Measurements from ENCODE around the gene TIMP4. TPM values are rescaled to one million over a fixed set of nuclear protein-coding genes. Genes with fewer than 3 reads are reported as not detected.
A peak's percentile ranks its signal among the peaks of the same experiment; 100 is the strongest.

The TIMP4 gene
- total RNA-seq (not detected), total RNA-seq (0 to 0.28 (median 0) reads per million in 29 experiments)
- total RNA-seq (2013), result not detected

DNA sequence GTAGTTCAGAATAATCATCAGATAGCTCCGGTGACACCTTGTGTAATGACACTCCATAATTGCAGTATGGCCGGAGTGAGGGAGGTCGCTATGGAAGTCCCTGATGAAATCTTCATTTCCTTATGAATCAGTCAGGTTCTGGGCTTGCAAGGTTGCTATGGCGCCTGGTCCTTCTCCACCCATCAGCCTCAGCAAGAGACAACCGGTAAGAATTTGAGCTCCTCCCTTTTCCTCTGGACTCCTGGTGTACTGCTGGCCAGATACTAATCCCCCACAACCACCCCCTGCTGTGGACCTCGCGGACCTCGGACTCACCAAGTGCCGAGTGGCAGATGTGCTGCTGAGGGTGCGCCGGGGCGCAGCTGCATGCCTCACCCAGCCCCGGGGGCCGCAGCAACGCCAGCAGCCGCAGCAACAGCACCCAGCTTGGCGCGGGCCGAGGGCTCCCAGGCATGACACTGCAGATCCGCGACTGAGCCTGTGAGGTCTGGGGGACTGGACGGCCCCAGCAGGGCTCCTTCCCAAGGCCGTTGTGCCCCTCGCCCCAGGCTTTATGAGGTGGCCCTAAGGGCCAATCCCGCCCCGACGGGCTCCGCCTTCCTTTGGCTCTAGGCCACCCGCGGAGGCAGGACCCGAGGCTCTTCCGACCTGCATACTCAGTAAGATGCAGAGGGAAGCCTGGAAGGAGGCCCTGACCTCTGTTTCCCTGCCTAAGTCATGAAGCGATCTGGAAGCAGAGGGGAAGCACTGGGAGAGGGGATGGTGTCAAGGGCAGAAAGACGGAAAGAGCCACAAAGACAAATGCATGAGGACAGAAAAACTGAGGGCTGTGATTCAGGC, at the start of gene TIMP4:
Gene TIMP4 (minus strand): TSS at position 526 of the 840 bp plus-strand sequence. CDS start 72 bp downstream, at position 454.
- peak within 1 kb of the TSS in 1 of 2 donors; percentile 67 for H3K4me3 ChIP-seq (ENCODE audit: control insufficient read depth in 1 of 2, extremely low read depth in 1 of 2, low read length in 1 of 2)
- Mint-ChIP-seq H3K4me3 (peak within 1 kb of the TSS in 1 of 3 donors; percentile 29), H3K36me3 (no peaks in the 10 kb centered on the region), H3K9me3 (no peaks in the 10 kb centered on the region), H3K27ac (no peak within 1 kb of the TSS), H3K4me1 (peaks cover 0 to 2% (median 0%) of the 10 kb centered on the region in 3 donors), H3K27me3 (peaks cover 7 to 23% of the 10 kb centered on the region in 2 donors)
- H3K4me1 ChIP-seq (ENCODE audit: control insufficient read depth in 1 of 2, extremely low read depth in 1 of 2, insufficient read depth in 2 of 2, low read length in 2 of 2), result peaks cover 2 to 6% of the 10 kb centered on the region in 2 experiments
- H3K36me3 ChIP-seq (ENCODE audit: control insufficient read depth in 2 of 2, extremely low read depth in 1 of 2, insufficient read depth in 1 of 2, low read length in 1 of 2), result no peaks in the 10 kb centered on the region
- H3K27ac ChIP-seq (ENCODE audit: low read length), result no peak within 1 kb of the TSS
- ATAC-seq (replicated peaks in 1 of 4), result no peak
- WGBS (ENCODE audit: insufficient coverage), result 43% methylated on average over 34 of the region's 34 CpGs
- H3K27me3 ChIP-seq (replicated peaks in 1 of 2; ENCODE audit: control insufficient read depth in 2 of 2, extremely low read depth in 1 of 2, insufficient read depth in 2 of 2, low read length in 1 of 2), result peaks cover 0 to 17% of the 10 kb centered on the region in 2 experiments
- H3K9me3 ChIP-seq, result no peaks in the 10 kb centered on the region
- CTCF ChIA-PET, result no interaction called here
- POLR2A ChIA-PET, result no interaction called here
- no peak for DNase-seq

DNA sequence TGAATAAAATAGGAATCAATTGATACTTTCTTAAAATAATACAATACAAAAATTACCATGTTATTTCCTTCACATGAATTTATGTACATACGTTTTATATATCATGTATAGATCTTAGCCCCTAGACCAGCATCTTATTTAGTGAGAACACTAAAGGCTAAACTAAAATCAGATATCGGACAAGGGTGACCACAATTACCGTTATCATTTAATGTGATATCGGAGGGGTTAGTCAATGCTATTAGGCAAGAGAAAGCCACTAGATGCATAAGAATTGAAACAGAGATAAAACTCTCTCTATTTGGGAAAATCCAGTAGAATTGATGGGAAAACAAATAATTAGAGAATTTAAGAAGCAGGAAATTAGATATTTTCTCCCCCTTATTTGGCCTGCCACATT, 46.5 kb upstream of the TIMP4 start:
- ChIA-PET CTCF (no interaction called here), POLR2A (no interaction called here)
- Histone ChIP-seq H3K27me3 (replicated peaks in 1 of 2; ENCODE audit: control insufficient read depth in 2 of 2, extremely low read depth in 1 of 2, insufficient read depth in 2 of 2, low read length in 1 of 2) (peaks cover 0 to 4% of the 10 kb centered on the region in 2 experiments), H3K4me1 (ENCODE audit: control insufficient read depth in 1 of 2, extremely low read depth in 1 of 2, insufficient read depth in 2 of 2, low read length in 2 of 2) (no peaks in the 10 kb centered on the region), H3K36me3 (ENCODE audit: control insufficient read depth in 2 of 2, extremely low read depth in 1 of 2, insufficient read depth in 1 of 2, low read length in 1 of 2) (no peaks in the 10 kb centered on the region), H3K4me3 (ENCODE audit: control insufficient read depth in 1 of 2, extremely low read depth in 1 of 2, low read length in 1 of 2) (no peak overlapping the region), H3K27ac (ENCODE audit: low read length) (no peak overlapping the region), H3K9me3 (no peaks in the 10 kb centered on the region)
- ATAC-seq (replicated peaks in 1 of 4) (no peak), DNase-seq (no peak)
- H3K4me3 Mint-ChIP-seq, result no peak overlapping the region
- H3K27ac Mint-ChIP-seq, result no peak overlapping the region
- H3K36me3 Mint-ChIP-seq, result no peaks in the 10 kb centered on the region
- H3K9me3 Mint-ChIP-seq, result peaks cover 0 to 9% (median 5%) of the 10 kb centered on the region in 3 donors
- no CpG with 5 or more reads among the region's 4 CpGs for WGBS (ENCODE audit: insufficient coverage)
- H3K27me3 Mint-ChIP-seq, result no peaks in the 10 kb centered on the region
- H3K4me1 Mint-ChIP-seq, result no peaks in the 10 kb centered on the region

DNA sequence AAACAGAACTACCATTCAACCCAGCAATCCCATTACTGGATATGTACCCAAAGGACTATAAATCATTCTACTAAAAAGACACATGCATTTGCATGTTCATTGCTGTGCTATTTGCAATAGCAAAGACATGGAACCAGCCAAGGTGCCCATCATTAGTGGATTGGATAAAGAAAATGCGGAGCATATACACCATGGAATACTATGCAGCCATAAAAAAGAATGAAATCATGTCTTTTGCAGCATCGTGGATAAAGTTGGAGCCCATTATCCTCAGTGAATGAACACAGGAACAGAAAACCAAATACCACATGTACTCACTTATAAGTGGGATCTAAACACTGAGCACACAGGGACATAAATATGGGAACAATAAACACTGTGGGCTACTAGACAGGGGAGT, 43.1 kb upstream of the TIMP4 start:
- CTCF ChIA-PET, result no interaction called here
- peaks cover 0 to 3% (median 0%) of the 10 kb centered on the region in 3 donors for H3K9me3 Mint-ChIP-seq
- ATAC-seq (replicated peaks in 1 of 4) (no peak), DNase-seq (no peak)
- Histone ChIP-seq H3K9me3 (no peaks in the 10 kb centered on the region), H3K4me3 (ENCODE audit: control insufficient read depth in 1 of 2, extremely low read depth in 1 of 2, low read length in 1 of 2) (no peak overlapping the region), H3K27me3 (replicated peaks in 1 of 2; ENCODE audit: control insufficient read depth in 2 of 2, extremely low read depth in 1 of 2, insufficient read depth in 2 of 2, low read length in 1 of 2) (peaks cover 0 to 4% of the 10 kb centered on the region in 2 experiments), H3K36me3 (ENCODE audit: control insufficient read depth in 2 of 2, extremely low read depth in 1 of 2, insufficient read depth in 1 of 2, low read length in 1 of 2) (no peaks in the 10 kb centered on the region), H3K27ac (ENCODE audit: low read length) (no peak overlapping the region), H3K4me1 (ENCODE audit: control insufficient read depth in 1 of 2, extremely low read depth in 1 of 2, insufficient read depth in 2 of 2, low read length in 2 of 2) (no peaks in the 10 kb centered on the region)
- no peak overlapping the region for H3K4me3 Mint-ChIP-seq
- no peaks in the 10 kb centered on the region for H3K4me1 Mint-ChIP-seq
- H3K27ac Mint-ChIP-seq, result no peak overlapping the region
- POLR2A ChIA-PET, result no interaction called here
- no peaks in the 10 kb centered on the region for H3K36me3 Mint-ChIP-seq
- WGBS (ENCODE audit: insufficient coverage), result no CpG with 5 or more reads among the region's 2 CpGs
- no peaks in the 10 kb centered on the region for H3K27me3 Mint-ChIP-seq

DNA sequence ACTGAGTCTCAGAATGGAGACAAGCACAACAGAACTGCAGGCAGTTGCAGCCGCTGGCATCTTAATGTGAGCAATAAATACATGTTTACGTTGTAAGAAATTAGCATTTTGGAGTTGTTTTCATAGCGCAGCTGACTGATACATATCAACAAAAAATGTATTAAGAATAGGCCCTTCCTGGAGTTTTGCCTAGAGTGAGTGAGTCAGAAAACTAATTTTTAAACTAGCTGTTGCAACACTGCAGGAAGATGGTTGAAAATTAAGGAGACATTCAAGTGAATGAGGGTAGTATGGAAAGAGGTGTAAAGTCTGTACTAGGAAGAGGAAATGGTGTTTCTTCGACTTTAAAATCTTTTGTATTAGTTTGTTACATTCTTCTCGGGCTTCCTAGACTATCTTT, 39.6 kb upstream of the TIMP4 start:
- Mint-ChIP-seq H3K4me1 (no peaks in the 10 kb centered on the region), H3K36me3 (no peaks in the 10 kb centered on the region), H3K27ac (no peak overlapping the region), H3K27me3 (no peaks in the 10 kb centered on the region), H3K4me3 (no peak overlapping the region), H3K9me3 (peaks cover 0 to 3% (median 0%) of the 10 kb centered on the region in 3 donors)
- no CpG with 5 or more reads among the region's 5 CpGs for WGBS (ENCODE audit: insufficient coverage)
- Histone ChIP-seq H3K27ac (ENCODE audit: low read length) (no peak overlapping the region), H3K36me3 (ENCODE audit: control insufficient read depth in 2 of 2, extremely low read depth in 1 of 2, insufficient read depth in 1 of 2, low read length in 1 of 2) (no peaks in the 10 kb centered on the region), H3K9me3 (no peaks in the 10 kb centered on the region), H3K4me3 (ENCODE audit: control insufficient read depth in 1 of 2, extremely low read depth in 1 of 2, low read length in 1 of 2) (no peak overlapping the region), H3K4me1 (ENCODE audit: control insufficient read depth in 1 of 2, extremely low read depth in 1 of 2, insufficient read depth in 2 of 2, low read length in 2 of 2) (no peaks in the 10 kb centered on the region), H3K27me3 (replicated peaks in 1 of 2; ENCODE audit: control insufficient read depth in 2 of 2, extremely low read depth in 1 of 2, insufficient read depth in 2 of 2, low read length in 1 of 2) (peaks cover 0 to 4% of the 10 kb centered on the region in 2 experiments)
- DNase-seq (no peak), ATAC-seq (replicated peaks in 1 of 4) (no peak)
- CTCF ChIA-PET, result no interaction called here
- POLR2A ChIA-PET, result no interaction called here

DNA sequence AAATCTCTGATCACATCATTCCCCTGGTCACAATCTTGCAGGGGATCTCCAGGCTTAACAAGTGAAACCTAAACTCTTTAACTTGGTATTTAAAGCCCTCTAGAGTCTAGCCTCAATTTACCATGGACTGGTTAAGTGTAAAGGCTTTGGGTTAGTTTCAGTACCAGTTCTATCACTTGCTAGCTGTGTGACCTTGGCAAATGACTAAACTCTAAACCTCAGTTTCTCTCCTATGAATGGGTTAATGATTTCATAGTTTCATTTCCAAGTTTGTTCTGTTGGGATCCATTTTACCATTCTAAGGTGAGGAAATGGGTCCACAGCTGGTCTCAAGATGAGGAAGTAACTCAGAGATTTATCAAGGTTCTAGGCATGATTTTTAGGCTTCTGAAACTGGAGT, 38.8 kb upstream of the TIMP4 start:
- Mint-ChIP-seq H3K27ac (no peak overlapping the region), H3K27me3 (no peaks in the 10 kb centered on the region), H3K36me3 (no peaks in the 10 kb centered on the region), H3K9me3 (peaks cover 0 to 3% (median 0%) of the 10 kb centered on the region in 3 donors), H3K4me3 (no peak overlapping the region), H3K4me1 (no peaks in the 10 kb centered on the region)
- Histone ChIP-seq H3K27ac (ENCODE audit: low read length) (no peak overlapping the region), H3K4me3 (ENCODE audit: control insufficient read depth in 1 of 2, extremely low read depth in 1 of 2, low read length in 1 of 2) (no peak overlapping the region), H3K27me3 (replicated peaks in 1 of 2; ENCODE audit: control insufficient read depth in 2 of 2, extremely low read depth in 1 of 2, insufficient read depth in 2 of 2, low read length in 1 of 2) (peaks cover 0 to 4% of the 10 kb centered on the region in 2 experiments), H3K9me3 (no peaks in the 10 kb centered on the region), H3K4me1 (ENCODE audit: control insufficient read depth in 1 of 2, extremely low read depth in 1 of 2, insufficient read depth in 2 of 2, low read length in 2 of 2) (no peaks in the 10 kb centered on the region), H3K36me3 (ENCODE audit: control insufficient read depth in 2 of 2, extremely low read depth in 1 of 2, insufficient read depth in 1 of 2, low read length in 1 of 2) (no peaks in the 10 kb centered on the region)
- CTCF ChIA-PET, result no interaction called here
- ATAC-seq (replicated peaks in 1 of 4) (no peak), DNase-seq (no peak)
- POLR2A ChIA-PET, result no interaction called here

DNA sequence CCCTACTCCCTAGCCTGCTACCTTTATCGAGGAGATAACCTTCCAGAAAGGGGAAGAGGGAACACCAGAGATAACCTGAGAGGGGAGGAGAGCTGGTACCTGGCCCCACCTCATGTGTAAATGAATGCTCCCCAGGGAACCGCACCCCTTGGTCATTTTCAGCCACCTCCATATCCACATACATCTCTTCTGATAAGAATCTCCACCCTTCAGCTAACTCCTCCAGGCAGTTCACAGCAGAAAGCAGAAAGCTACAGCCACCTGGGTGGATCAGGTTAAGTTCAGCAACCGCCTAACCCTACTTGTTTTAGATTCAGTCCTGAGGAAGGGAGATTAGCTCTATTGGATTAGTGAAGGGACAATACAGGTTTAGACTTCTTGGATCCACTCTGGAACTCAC, 38.0 kb upstream of the TIMP4 start:
- Mint-ChIP-seq H3K4me1 (no peaks in the 10 kb centered on the region), H3K9me3 (no peaks in the 10 kb centered on the region), H3K27me3 (no peaks in the 10 kb centered on the region), H3K27ac (no peak overlapping the region), H3K36me3 (no peaks in the 10 kb centered on the region), H3K4me3 (no peak overlapping the region)
- no peak overlapping the region for H3K27ac ChIP-seq (ENCODE audit: low read length)
- H3K27me3 ChIP-seq (replicated peaks in 1 of 2; ENCODE audit: control insufficient read depth in 2 of 2, extremely low read depth in 1 of 2, insufficient read depth in 2 of 2, low read length in 1 of 2), result peaks cover 0 to 4% of the 10 kb centered on the region in 2 experiments
- ATAC-seq (replicated peaks in 1 of 4) (no peak), DNase-seq (no peak)
- no peak overlapping the region for H3K4me3 ChIP-seq (ENCODE audit: control insufficient read depth in 1 of 2, extremely low read depth in 1 of 2, low read length in 1 of 2)
- no peaks in the 10 kb centered on the region for H3K36me3 ChIP-seq (ENCODE audit: control insufficient read depth in 2 of 2, extremely low read depth in 1 of 2, insufficient read depth in 1 of 2, low read length in 1 of 2)
- no peaks in the 10 kb centered on the region for H3K4me1 ChIP-seq (ENCODE audit: control insufficient read depth in 1 of 2, extremely low read depth in 1 of 2, insufficient read depth in 2 of 2, low read length in 2 of 2)
- CTCF ChIA-PET, result no interaction called here
- no peaks in the 10 kb centered on the region for H3K9me3 ChIP-seq
- 100% methylated on average over 1 of the region's 3 CpGs for WGBS (ENCODE audit: insufficient coverage)
- POLR2A ChIA-PET, result interaction anchor here in 1 of 2 donors (0.7 kb wide), 1 partner anchor 452 kb away, joined by 4 read pairs; no protein-coding TSS in a partner anchor
